ENCODE results near the gene RBFOX1.

RBFOX1 gene

GRCh38 chr16:7624871-7625766 lies 292.5 kb downstream of the RBFOX1 start:
- no peak for DNase-seq
- no peak for TF ChIP-seq CTCF (IDR thresholded peaks at IDR 0.05; ENCODE audit: low read depth, low read length, missing control alignments)
- H3K4me3 ChIP-seq (ENCODE audit: low read depth, low read length) = no peak overlapping the region
- no peak overlapping the region for H3K27ac ChIP-seq
- H3K36me3 ChIP-seq (replicated peaks) = no peaks in the 10 kb centered on the region
- H3K27me3 ChIP-seq (replicated peaks) = no peaks in the 10 kb centered on the region
- in situ Hi-C loops (cut with HindIII; ENCODE audit: low pct_ligation_motif_present, low sequenced_read_pairs) = no loop called here

- TF ChIP-seq CTCF (IDR thresholded peaks at IDR 0.05; ENCODE audit: low read depth, low read length, missing control alignments) = no peak
- no peak for DNase-seq
- Histone ChIP-seq H3K36me3 (replicated peaks) (no peaks in the 10 kb centered on the region), H3K4me3 (ENCODE audit: low read depth, low read length) (no peak overlapping the region), H3K27me3 (replicated peaks) (no peaks in the 10 kb centered on the region), H3K27ac (no peak overlapping the region)
- in situ Hi-C loops (cut with HindIII; ENCODE audit: low pct_ligation_motif_present, low sequenced_read_pairs) = no loop called here
These were observed 296.3 kb downstream of the RBFOX1 start for GRCh38 chr16:7628981-7629380.

- in situ Hi-C loops (cut with HindIII; ENCODE audit: low pct_ligation_motif_present, low sequenced_read_pairs) = no loop called here
- H3K4me3 ChIP-seq (ENCODE audit: low read depth, low read length) = no peak overlapping the region
- no peak for DNase-seq
- no peak overlapping the region for H3K27ac ChIP-seq
- no peaks in the 10 kb centered on the region for H3K36me3 ChIP-seq (replicated peaks)
- no peak for TF ChIP-seq CTCF (IDR thresholded peaks at IDR 0.05; ENCODE audit: low read depth, low read length, missing control alignments)
- H3K27me3 ChIP-seq (replicated peaks) = no peaks in the 10 kb centered on the region
These were observed 296.9 kb downstream of the RBFOX1 start for GRCh38 chr16:7629571-7629970.

- no peak for TF ChIP-seq CTCF (IDR thresholded peaks at IDR 0.05; ENCODE audit: low read depth, low read length, missing control alignments)
- no peak for DNase-seq
- no peaks in the 10 kb centered on the region for H3K36me3 ChIP-seq (replicated peaks)
- in situ Hi-C loops (cut with HindIII; ENCODE audit: low pct_ligation_motif_present, low sequenced_read_pairs) = no loop called here
- no peaks in the 10 kb centered on the region for H3K27me3 ChIP-seq (replicated peaks)
- no peak overlapping the region for H3K27ac ChIP-seq
- H3K4me3 ChIP-seq (ENCODE audit: low read depth, low read length) = no peak overlapping the region
These were observed 304.8 kb downstream of the RBFOX1 start for GRCh38 chr16:7637446-7637845.

GRCh38 chr16:7638306-7638705 lies 305.7 kb downstream of the RBFOX1 start:
- Histone ChIP-seq H3K27ac (no peak overlapping the region), H3K36me3 (replicated peaks) (no peaks in the 10 kb centered on the region)
- in situ Hi-C loops (cut with HindIII; ENCODE audit: low pct_ligation_motif_present, low sequenced_read_pairs) = no loop called here

More at GRCh38 chr16:7638306-7638705, 305.7 kb downstream of the RBFOX1 start:
- no peak overlapping the region for H3K4me3 ChIP-seq (ENCODE audit: low read depth, low read length)
- DNase-seq = no peak
- no peak for TF ChIP-seq CTCF (IDR thresholded peaks at IDR 0.05; ENCODE audit: low read depth, low read length, missing control alignments)
- H3K27me3 ChIP-seq (replicated peaks) = no peaks in the 10 kb centered on the region

Measured in brain microvascular endothelial cell (primary cell).